Measurements from ENCODE around the gene ABCG2.
A peak's percentile ranks its signal among the peaks of the same experiment; 100 is the strongest.

Gene ABCG2

GRCh38 chr4:88146891-88147290, 11.5 kb downstream of the ABCG2 start:
- no peak overlapping the region for H3K4me3 ChIP-seq (ENCODE audit: low read length)
- no peak for TF ChIP-seq CTCF (conservative IDR thresholded peaks at IDR 0.05; ENCODE audit: low read depth, low read length)
- no peak for DNase-seq (ENCODE audit: low read depth)

GRCh38 chr4:88144866-88145300, 13.6 kb downstream of the ABCG2 start:
- no peak for DNase-seq (ENCODE audit: low read depth)
- TF ChIP-seq CTCF (conservative IDR thresholded peaks at IDR 0.05; ENCODE audit: low read depth, low read length): no peak

GRCh38 chr4:88144048-88144447, 14.4 kb downstream of the ABCG2 start:
- no peak overlapping the region for H3K4me3 ChIP-seq (ENCODE audit: low read length)
- DNase-seq (ENCODE audit: low read depth): no peak
- no peak for TF ChIP-seq CTCF (conservative IDR thresholded peaks at IDR 0.05; ENCODE audit: low read depth, low read length)

More at GRCh38 chr4:88144866-88145300, 13.6 kb downstream of the ABCG2 start:
- no peak overlapping the region for H3K4me3 ChIP-seq (ENCODE audit: low read length)

- no peak for TF ChIP-seq CTCF (conservative IDR thresholded peaks at IDR 0.05; ENCODE audit: low read depth, low read length)
- no peak overlapping the region for H3K4me3 ChIP-seq (ENCODE audit: low read length)
- peak; percentile 77 for DNase-seq (ENCODE audit: low read depth)
Observed at GRCh38 chr4:88143504-88143903, 14.9 kb downstream of the ABCG2 start.

GRCh38 chr4:88138561-88138960, 19.9 kb downstream of the ABCG2 start:
- TF ChIP-seq CTCF (conservative IDR thresholded peaks at IDR 0.05; ENCODE audit: low read depth, low read length): no peak
- DNase-seq (ENCODE audit: low read depth): no peak

GRCh38 chr4:88137112-88137511, 21.3 kb downstream of the ABCG2 start:
- H3K4me3 ChIP-seq (ENCODE audit: low read length): no peak overlapping the region
- DNase-seq (ENCODE audit: low read depth): no peak
- no peak for TF ChIP-seq CTCF (conservative IDR thresholded peaks at IDR 0.05; ENCODE audit: low read depth, low read length)

More at GRCh38 chr4:88138561-88138960, 19.9 kb downstream of the ABCG2 start:
- H3K4me3 ChIP-seq (ENCODE audit: low read length): no peak overlapping the region

GRCh38 chr4:88136249-88136648, 22.2 kb downstream of the ABCG2 start:
- TF ChIP-seq CTCF (conservative IDR thresholded peaks at IDR 0.05; ENCODE audit: low read depth, low read length): no peak
- H3K4me3 ChIP-seq (ENCODE audit: low read length): no peak overlapping the region
- no peak for DNase-seq (ENCODE audit: low read depth)

Data from retinal pigment epithelial cell (primary cell).